PC-3 (cell line): Measurements from ENCODE around the gene SART3. TPM values are rescaled to one million over a fixed set of nuclear protein-coding genes. Genes with fewer than 3 reads are reported as not detected.

Experiments
- ATAC-seq: fragments of 200-7000 bp; cut with Tn5 transposase; 2 replicates; pipeline ENCODE4 v1.9.1; 2020; ENCODE audit warnings: mild to moderate bottlenecking, moderate library complexity
- BruUV-seq: library from RNA; stranded (reverse); fragments of 400-500 nt; replicated peaks from 2 replicates; lab custom pipeline; 2021; lab: Mats Ljungman, UMichigan
- CTCF ChIA-PET: fragments of 300-600 bp; sonication (Branson Sonifier 250); formaldehyde crosslinking; loops from one replicate; lab custom pipeline; 2022; ENCODE audit warnings: antibody characterized with exemption; lab: Charles Lee
- POLR2A ChIA-PET: fragments of 300-600 bp; sonication (Branson Sonifier 250); formaldehyde crosslinking; loops from one replicate; lab custom pipeline; 2022; ENCODE audit warnings: antibody characterized with exemption; ENCODE audit not compliant: unreplicated experiment; lab: Charles Lee
- DNase-seq: peaks from one replicate; pipeline ENCODE4 v3.0.0-alpha.2; 2015
- H2AFZ ChIP-seq: fragments of 300-600 bp; sonication (generic); 2 replicates; pipeline ENCODE4 v1.6.0; 2016; ENCODE audit warnings: antibody characterized with exemption, low read length
- H3F3A ChIP-seq: fragments of 300-600 bp; sonication (generic); one replicate; pipeline ENCODE4 v1.6.0; 2017; ENCODE audit warnings: antibody characterized with exemption, low read length, control low read depth, mild to moderate bottlenecking; ENCODE audit not compliant: unreplicated experiment
- H3K27ac ChIP-seq: fragments of 300-600 bp; sonication (generic); 2 replicates; pipeline ENCODE4 v1.5.1; 2016; ENCODE audit warnings: mild to moderate bottlenecking, low read length
- H3K27me3 ChIP-seq: fragments of 300-600 bp; sonication (generic); 2 replicates; pipeline ENCODE4 v1.6.1; 2016; ENCODE audit warnings: low read length, mixed read lengths
- H3K36me3 ChIP-seq: fragments of 300-600 bp; sonication (generic); 2 replicates; pipeline ENCODE4 v1.6.1; 2016; ENCODE audit warnings: low read depth, mixed run types, low read length, mixed read lengths
- H3K4me1 ChIP-seq: fragments of 300-600 bp; sonication (generic); 2 replicates; pipeline ENCODE4 v1.5.1; 2016; ENCODE audit warnings: low read length; ENCODE audit not compliant: insufficient read depth
- H3K4me2 ChIP-seq: fragments of 300-600 bp; sonication (generic); 2 replicates; pipeline ENCODE4 v1.6.0; 2016; ENCODE audit warnings: low read length
- H3K4me3 ChIP-seq: fragments of 300-600 bp; sonication (generic); 2 replicates; pipeline ENCODE4 v1.5.1; 2016; ENCODE audit warnings: mild to moderate bottlenecking, low read length, mixed read lengths
- H3K79me2 ChIP-seq: fragments of 300-600 bp; sonication (generic); 2 replicates; pipeline ENCODE4 v1.6.1; 2017; ENCODE audit warnings: low read length, mixed read lengths
- H3K9ac ChIP-seq: fragments of 300-600 bp; sonication (generic); 2 replicates; pipeline ENCODE4 v1.6.0; 2016; ENCODE audit warnings: mild to moderate bottlenecking, low read length
- H3K9me2 ChIP-seq: fragments of 300-600 bp; sonication (generic); replicated peaks from 2 replicates; pipeline ENCODE4 v1.6.1; 2016; ENCODE audit warnings: mixed run types, low read length, mixed read lengths
- H3K9me3 ChIP-seq: fragments of 300-600 bp; sonication (generic); 2 replicates; pipeline ENCODE4 v1.6.1; 2016; ENCODE audit warnings: low read length, mixed read lengths
- H4K20me1 ChIP-seq: fragments of 300-600 bp; sonication (generic); 2 replicates; pipeline ENCODE4 v1.6.1; 2016; ENCODE audit warnings: low read length, mixed read lengths
- CTCF ChIP-seq: fragments of 300-600 bp; sonication (generic); conservative IDR thresholded peaks from 2 replicates; pipeline ENCODE4 v1.5.1; 2017; ENCODE audit warnings: antibody characterized with exemption, low read depth, mild to moderate bottlenecking, low read length
- EZH2 ChIP-seq: fragments of 300-600 bp; sonication (generic); IDR thresholded peaks from one replicate; pipeline ENCODE4 v1.6.1; 2017; ENCODE audit warnings: antibody characterized with exemption, mild to moderate bottlenecking, low read length; ENCODE audit not compliant: unreplicated experiment
- EZH2phosphoT487 ChIP-seq: fragments of 300-600 bp; sonication (generic); IDR thresholded peaks from 2 replicates; pipeline ENCODE4 v1.6.1; 2018; ENCODE audit warnings: mild to moderate bottlenecking, antibody characterized with exemption, low read length, borderline replicate concordance
- intact Hi-C: fragments of 100-400 bp; cut with micrococcal nuclease; formaldehyde crosslinking; loops from 2 replicates; pipeline ENCODE4 v1.9.0; 2023
- total RNA-seq: library from RNA; depleted of rRNA; stranded (reverse); fragments of >200 nt; gene quantifications from 2 replicates; pipeline ENCODE4 v1.2.3, GENCODE V29; 2014

SART3 gene
- total RNA-seq, 1 experiment from 2014 or later, result 165 TPM

- no peak overlapping the region for H2AFZ ChIP-seq
- no peak overlapping the region for H3K4me3 ChIP-seq
- POLR2A ChIA-PET, result interaction anchor here (0.6 kb wide), 1 partner anchor 396 kb away, joined by 6 read pairs; no protein-coding TSS in a partner anchor
- no peaks in the 10 kb centered on the region for H3K79me2 ChIP-seq
- H3K36me3 ChIP-seq, result peaks cover 94% of the 10 kb centered on the region
- H3K4me2 ChIP-seq, result no peak overlapping the region
- H3K9me2 ChIP-seq, result no peaks in the 10 kb centered on the region
- BruUV-seq, result no TSS peak
- H3K27me3 ChIP-seq, result no peaks in the 10 kb centered on the region
- no peaks in the 10 kb centered on the region for H3F3A ChIP-seq
- no peak overlapping the region for H3K9ac ChIP-seq
- H3K4me1 ChIP-seq, result peaks cover 12% of the 10 kb centered on the region; the same call in 1 of the 2 replicates
- H3K27ac ChIP-seq, result no peak overlapping the region
- CTCF ChIA-PET, result no interaction called here
- no peaks in the 10 kb centered on the region for H3K9me3 ChIP-seq
- no peaks in the 10 kb centered on the region for H4K20me1 ChIP-seq
- intact Hi-C loops, result no loop called here
- TF ChIP-seq CTCF (no peak), EZH2 (no peak), EZH2phosphoT487 (no peak)
- ATAC-seq (peak; percentile 43; the same call in 1 of the 2 replicates), DNase-seq (no peak)
Observed at GRCh38 chr12:108526482-108527165, 34.3 kb downstream of the SART3 start.

GRCh38 chr12:108525681-108526080, 35.3 kb downstream of the SART3 start:
- ChIA-PET POLR2A (no interaction called here), CTCF (no interaction called here)
- peaks cover 12% of the 10 kb centered on the region; the same call in 1 of the 2 replicates for H3K4me1 ChIP-seq
- H4K20me1 ChIP-seq, result 0 out of 2 replicates have a peak, but pooled peaks cover 4% of the 10 kb centered on the region
- peak overlapping the region; percentile 51 for H3K27ac ChIP-seq
- peaks cover 94% of the 10 kb centered on the region for H3K36me3 ChIP-seq
- ATAC-seq, result peak; percentile 83
- no peaks in the 10 kb centered on the region for H3K79me2 ChIP-seq
- BruUV-seq, result no TSS peak
- no peaks in the 10 kb centered on the region for H3K27me3 ChIP-seq
- DNase-seq, result peak; percentile 67
- no peak overlapping the region for H3K9ac ChIP-seq
- TF ChIP-seq EZH2 (no peak), CTCF (no peak), EZH2phosphoT487 (no peak)
- H3K9me2 ChIP-seq, result no peaks in the 10 kb centered on the region
- no peaks in the 10 kb centered on the region for H3K9me3 ChIP-seq
- no peak overlapping the region for H2AFZ ChIP-seq
- no peaks in the 10 kb centered on the region for H3F3A ChIP-seq
- no peak overlapping the region for H3K4me3 ChIP-seq
- intact Hi-C loops, result no loop called here
- no peak overlapping the region for H3K4me2 ChIP-seq

- H3K9me3 ChIP-seq, result no peaks in the 10 kb centered on the region
- H3K9me2 ChIP-seq, result no peaks in the 10 kb centered on the region
- no peak overlapping the region for H3K4me3 ChIP-seq
- no peaks in the 10 kb centered on the region for H3K27me3 ChIP-seq
- no peak overlapping the region for H2AFZ ChIP-seq
- H3K4me2 ChIP-seq, result no peak overlapping the region
- no peak overlapping the region for H3K9ac ChIP-seq
- no TSS peak for BruUV-seq
- ChIA-PET POLR2A (no interaction called here), CTCF (no interaction called here)
- ATAC-seq, result no peak
- no peak overlapping the region for H3K27ac ChIP-seq
- TF ChIP-seq CTCF, result no peak
- no peak for TF ChIP-seq EZH2phosphoT487
- no peak for TF ChIP-seq EZH2
- H3K36me3 ChIP-seq, result peaks cover 96% of the 10 kb centered on the region
- intact Hi-C loops, result no loop called here
- H3K79me2 ChIP-seq, result no peaks in the 10 kb centered on the region
- H3K4me1 ChIP-seq, result peaks cover 12% of the 10 kb centered on the region; the same call in 1 of the 2 replicates
- no peaks in the 10 kb centered on the region for H3F3A ChIP-seq
- H4K20me1 ChIP-seq, result peaks cover 8% of the 10 kb centered on the region; the same call in 1 of the 2 replicates
- DNase-seq, result no peak
Observed at GRCh38 chr12:108523365-108523764, 37.6 kb downstream of the SART3 start.
